Measurements from ENCODE around the gene SPG7.

SPG7 gene

DNA sequence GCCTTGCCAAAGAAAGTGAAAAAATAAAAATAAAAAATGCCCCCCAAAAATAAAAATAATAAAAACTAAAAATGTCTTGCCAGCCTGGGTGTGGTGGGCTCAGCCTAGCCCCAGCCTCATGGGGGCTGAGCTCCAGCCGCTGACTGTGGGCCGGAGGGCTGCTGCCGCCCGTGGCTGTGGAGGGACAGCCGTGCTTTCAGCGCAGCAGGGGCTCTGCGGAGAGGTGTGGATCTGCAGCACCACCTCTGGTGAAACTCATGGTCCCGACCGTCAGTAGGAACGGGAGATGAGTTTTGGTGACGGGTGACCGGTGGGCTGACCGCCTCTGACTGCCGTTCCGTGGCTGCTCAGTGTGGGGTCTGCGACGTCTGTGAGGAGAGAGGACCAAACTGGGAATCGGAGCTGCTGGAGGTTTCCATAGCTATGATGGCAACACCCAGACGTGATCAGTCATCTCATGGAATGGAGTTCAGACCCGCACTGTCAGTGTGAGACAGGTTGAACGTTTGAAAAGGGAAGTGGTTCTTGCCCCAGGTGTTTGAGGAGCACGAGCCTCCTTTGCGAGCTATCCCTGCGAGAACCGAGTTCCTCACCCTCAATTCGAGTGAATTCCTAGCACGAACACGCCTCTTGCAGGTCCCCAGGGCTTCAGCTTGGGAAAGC lies 40.3 kb downstream of the SPG7 start:
- TF ChIP-seq, protein P1, sequence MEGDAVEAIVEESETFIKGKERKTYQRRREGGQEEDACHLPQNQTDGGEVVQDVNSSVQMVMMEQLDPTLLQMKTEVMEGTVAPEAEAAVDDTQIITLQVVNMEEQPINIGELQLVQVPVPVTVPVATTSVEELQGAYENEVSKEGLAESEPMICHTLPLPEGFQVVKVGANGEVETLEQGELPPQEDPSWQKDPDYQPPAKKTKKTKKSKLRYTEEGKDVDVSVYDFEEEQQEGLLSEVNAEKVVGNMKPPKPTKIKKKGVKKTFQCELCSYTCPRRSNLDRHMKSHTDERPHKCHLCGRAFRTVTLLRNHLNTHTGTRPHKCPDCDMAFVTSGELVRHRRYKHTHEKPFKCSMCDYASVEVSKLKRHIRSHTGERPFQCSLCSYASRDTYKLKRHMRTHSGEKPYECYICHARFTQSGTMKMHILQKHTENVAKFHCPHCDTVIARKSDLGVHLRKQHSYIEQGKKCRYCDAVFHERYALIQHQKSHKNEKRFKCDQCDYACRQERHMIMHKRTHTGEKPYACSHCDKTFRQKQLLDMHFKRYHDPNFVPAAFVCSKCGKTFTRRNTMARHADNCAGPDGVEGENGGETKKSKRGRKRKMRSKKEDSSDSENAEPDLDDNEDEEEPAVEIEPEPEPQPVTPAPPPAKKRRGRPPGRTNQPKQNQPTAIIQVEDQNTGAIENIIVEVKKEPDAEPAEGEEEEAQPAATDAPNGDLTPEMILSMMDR (IDR thresholded peaks at IDR 0.05; ENCODE audit: low read depth, low read length), result no peak
- Histone ChIP-seq H3K27me3 (no peaks in the 10 kb centered on the region), H3K4me3 (ENCODE audit: low read depth, low read length) (no peak overlapping the region), H3K9me3 (no peaks in the 10 kb centered on the region), H3K36me3 (peaks cover 55% of the 10 kb centered on the region), H3K4me1 (no peaks in the 10 kb centered on the region)
- DNase-seq, result no peak

DNA sequence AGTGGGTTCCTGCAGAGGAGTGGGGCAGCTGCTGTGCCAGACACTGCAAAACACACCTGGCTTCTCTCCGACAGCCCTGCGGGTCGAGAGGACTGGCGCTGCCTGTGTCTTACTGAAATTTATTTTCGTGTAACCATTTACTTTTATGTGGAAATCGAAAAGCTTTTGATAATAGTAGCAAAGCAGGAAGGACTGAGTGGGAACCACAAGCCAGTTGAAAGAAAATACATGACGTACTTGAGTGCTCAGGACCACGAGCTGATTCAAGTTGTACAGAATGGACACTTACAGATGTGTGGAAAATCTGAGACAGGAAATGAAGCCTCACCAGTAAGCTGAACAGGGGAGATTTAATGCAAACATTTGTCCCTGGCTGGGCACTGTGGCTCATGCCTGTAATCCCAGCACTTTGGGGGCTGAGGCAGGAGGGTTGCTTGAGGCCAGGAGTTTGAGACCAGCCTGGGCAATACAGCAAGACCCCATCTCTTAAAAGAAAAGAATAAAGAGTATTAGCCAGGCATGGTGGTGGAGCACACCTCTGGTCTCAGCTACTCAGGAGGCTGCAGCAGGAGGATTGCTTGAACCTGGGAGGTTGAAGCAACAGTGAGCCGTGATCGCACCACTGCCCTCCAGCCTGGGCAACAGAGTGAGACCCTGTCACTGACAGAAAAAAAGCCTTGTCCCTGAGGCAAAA lies 41.0 kb downstream of the SPG7 start:
- H3K4me3 ChIP-seq (ENCODE audit: low read depth, low read length), result no peak overlapping the region
- TF ChIP-seq, protein P1 (IDR thresholded peaks at IDR 0.05; ENCODE audit: low read depth, low read length), result no peak
- H3K9me3 ChIP-seq, result no peaks in the 10 kb centered on the region
- H3K4me1 ChIP-seq, result no peaks in the 10 kb centered on the region
- peaks cover 55% of the 10 kb centered on the region for H3K36me3 ChIP-seq
- DNase-seq, result no peak
- H3K27me3 ChIP-seq, result no peaks in the 10 kb centered on the region

DNA sequence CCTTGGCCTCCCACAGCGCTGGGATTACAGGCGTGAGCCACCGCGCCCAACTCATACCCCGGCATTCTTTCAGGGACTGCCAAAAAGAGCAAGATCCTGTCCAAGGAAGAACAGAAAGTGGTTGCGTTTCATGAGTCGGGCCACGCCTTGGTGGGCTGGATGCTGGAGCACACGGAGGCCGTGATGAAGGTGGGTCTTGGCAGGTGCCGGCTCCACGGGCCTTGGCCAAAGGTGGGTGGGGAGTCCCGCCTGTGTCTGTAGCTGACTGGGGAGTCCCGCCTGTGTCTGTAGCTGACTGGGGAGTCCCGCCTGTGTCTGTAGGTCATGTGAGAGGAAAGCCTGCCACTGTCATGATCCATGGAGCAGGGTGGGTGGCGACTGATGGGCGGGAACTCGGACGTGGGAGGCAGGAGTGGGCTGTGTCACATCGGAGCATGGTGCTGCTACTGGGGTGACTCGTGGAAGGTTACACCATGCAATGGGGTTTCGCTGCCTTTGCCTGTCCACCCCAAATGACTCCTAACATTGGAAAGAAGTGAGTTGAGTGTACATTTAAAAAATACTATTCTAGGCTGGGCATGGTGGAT lies 42.3 kb downstream of the SPG7 start:
- H3K9me3 ChIP-seq, result no peaks in the 10 kb centered on the region
- no peak for DNase-seq
- no peak overlapping the region for H3K4me3 ChIP-seq (ENCODE audit: low read depth, low read length)
- peaks cover 51% of the 10 kb centered on the region for H3K36me3 ChIP-seq
- H3K27me3 ChIP-seq, result no peaks in the 10 kb centered on the region
- H3K4me1 ChIP-seq, result no peaks in the 10 kb centered on the region
- TF ChIP-seq, protein P1 (IDR thresholded peaks at IDR 0.05; ENCODE audit: low read depth, low read length), result no peak

DNA sequence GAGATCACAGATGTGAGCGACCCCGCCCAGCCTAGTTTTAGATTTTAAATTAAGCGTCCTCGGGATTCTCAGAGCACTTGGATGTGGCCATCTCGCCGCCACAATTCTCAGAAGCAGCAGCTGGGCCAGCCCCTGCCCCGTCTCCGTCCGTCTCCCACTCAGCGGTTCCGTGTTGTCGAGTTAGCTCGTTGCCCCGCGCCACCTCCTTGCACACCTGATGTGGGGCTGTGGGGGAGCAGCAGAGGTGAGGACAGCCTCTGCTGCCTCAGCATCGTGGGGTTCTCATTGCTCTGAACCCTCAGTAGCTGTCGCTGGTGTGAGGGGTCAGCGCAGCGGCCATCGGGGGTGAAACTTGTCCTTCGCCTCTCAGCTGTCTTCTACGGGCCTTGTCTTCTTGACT lies 44.1 kb downstream of the SPG7 start:
- no peaks in the 10 kb centered on the region for H3K9me3 ChIP-seq
- TF ChIP-seq, protein P1 (IDR thresholded peaks at IDR 0.05; ENCODE audit: low read depth, low read length), result no peak
- DNase-seq, result no peak
- no peaks in the 10 kb centered on the region for H3K4me1 ChIP-seq
- no peaks in the 10 kb centered on the region for H3K27me3 ChIP-seq
- no peak overlapping the region for H3K4me3 ChIP-seq (ENCODE audit: low read depth, low read length)
- H3K36me3 ChIP-seq, result peaks cover 48% of the 10 kb centered on the region

DNA sequence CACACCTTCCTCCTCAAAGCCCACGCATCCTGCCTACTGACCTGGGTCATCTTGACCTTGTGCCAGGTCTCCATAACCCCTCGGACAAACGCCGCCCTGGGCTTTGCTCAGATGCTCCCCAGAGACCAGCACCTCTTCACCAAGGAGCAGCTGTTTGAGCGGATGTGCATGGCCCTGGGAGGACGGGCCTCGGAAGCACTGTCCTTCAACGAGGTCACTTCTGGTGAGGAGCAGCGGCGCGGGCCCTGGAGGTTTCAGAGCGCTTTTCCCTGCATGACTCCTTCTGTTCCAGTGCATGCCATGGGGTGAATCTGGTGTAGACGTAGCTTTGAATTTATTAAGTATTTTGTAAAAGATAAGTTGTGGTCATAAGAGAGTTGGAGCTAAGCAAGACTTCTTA lies 44.7 kb downstream of the SPG7 start:
- TF ChIP-seq, protein P1 (IDR thresholded peaks at IDR 0.05; ENCODE audit: low read depth, low read length), result no peak
- H3K4me1 ChIP-seq, result no peaks in the 10 kb centered on the region
- no peaks in the 10 kb centered on the region for H3K9me3 ChIP-seq
- no peaks in the 10 kb centered on the region for H3K27me3 ChIP-seq
- H3K36me3 ChIP-seq, result peaks cover 50% of the 10 kb centered on the region
- no peak for DNase-seq
- H3K4me3 ChIP-seq (ENCODE audit: low read depth, low read length), result no peak overlapping the region

DNA sequence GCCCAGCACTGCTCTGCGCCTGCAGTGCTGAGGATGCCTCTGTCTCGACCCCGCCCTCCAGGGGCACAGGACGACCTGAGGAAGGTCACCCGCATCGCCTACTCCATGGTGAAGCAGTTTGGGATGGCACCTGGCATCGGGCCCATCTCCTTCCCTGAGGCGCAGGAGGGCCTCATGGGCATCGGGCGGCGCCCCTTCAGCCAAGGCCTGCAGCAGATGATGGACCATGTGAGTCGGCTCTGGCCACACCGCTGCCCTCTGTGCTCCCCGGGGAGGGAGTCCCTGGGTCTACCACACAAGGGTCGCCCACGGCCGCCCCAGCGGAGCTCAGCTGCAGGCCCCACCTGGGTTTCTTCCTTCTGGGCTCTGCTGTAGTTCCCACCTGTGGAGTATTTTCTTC lies 45.5 kb downstream of the SPG7 start:
- peaks cover 43% of the 10 kb centered on the region for H3K36me3 ChIP-seq
- no peaks in the 10 kb centered on the region for H3K4me1 ChIP-seq
- no peak for DNase-seq
- H3K27me3 ChIP-seq, result no peaks in the 10 kb centered on the region
- TF ChIP-seq, protein P1 (IDR thresholded peaks at IDR 0.05; ENCODE audit: low read depth, low read length), result no peak
- H3K9me3 ChIP-seq, result no peaks in the 10 kb centered on the region
- H3K4me3 ChIP-seq (ENCODE audit: low read depth, low read length), result no peak overlapping the region

Data from BE2C (cell line).